Mesangial cell (primary cell): ENCODE results near the gene LTV1. TPM values are rescaled to one million over a fixed set of nuclear protein-coding genes. Genes with fewer than 3 reads are reported as not detected.

ENCODE experiments used
- total RNA-seq: library from RNA; depleted of rRNA; stranded (reverse); fragments of >200 nt; gene quantifications from 2 replicates; pipeline ENCODE4 v1.2.3, GENCODE V29; 2015

The LTV1 gene
- total RNA-seq = 4.6 and 12.2 TPM in 2 replicates

GRCh38 chr6:143842902-143843676 is at the start of gene LTV1:
Gene LTV1 (plus strand): TSS chr6:143843338. CDS start chr6:143843478, 140 bp downstream.

GRCh38 chr6:143864234-143864633 is 21.1 kb downstream of the LTV1 start, which contains the start of gene ZC2HC1B:
Gene ZC2HC1B (plus strand): TSS chr6:143864474. CDS start chr6:143864540, 66 bp downstream.

Other genes with a start within 250 kb of the LTV1 start
- 14.2 and 19.6 TPM in 2 replicates for gene PHACTR2, start 165.4 kb upstream of the LTV1 start, total RNA-seq
- not detected in 2 replicates for gene ZC2HC1B, start 21.1 kb downstream of the LTV1 start, total RNA-seq
- 10.9 and 15.2 TPM in 2 replicates for gene PLAGL1, start 164.9 kb downstream of the LTV1 start, total RNA-seq